Measurements from ENCODE around the gene CNR2.
"Not testable (repeated sequence)": the region's sequence is repeated elsewhere in the genome, so short reads cannot be mapped to it uniquely, and the experiment has no call there.

The CNR2 gene

GRCh38 chr1:23913212-23913880, at the start of gene CNR2:
TSS of gene CNR2 (minus strand) at chr1:23913362. CDS start at chr1:23875617, 37,745 bp downstream.
- in situ Hi-C loops (cut with MboI; ENCODE audit: low sequenced_read_pairs) = loop anchor here (10.0 kb wide), 1 partner anchor 139 kb away; the partner anchor contains the start of gene PITHD1

DNA sequence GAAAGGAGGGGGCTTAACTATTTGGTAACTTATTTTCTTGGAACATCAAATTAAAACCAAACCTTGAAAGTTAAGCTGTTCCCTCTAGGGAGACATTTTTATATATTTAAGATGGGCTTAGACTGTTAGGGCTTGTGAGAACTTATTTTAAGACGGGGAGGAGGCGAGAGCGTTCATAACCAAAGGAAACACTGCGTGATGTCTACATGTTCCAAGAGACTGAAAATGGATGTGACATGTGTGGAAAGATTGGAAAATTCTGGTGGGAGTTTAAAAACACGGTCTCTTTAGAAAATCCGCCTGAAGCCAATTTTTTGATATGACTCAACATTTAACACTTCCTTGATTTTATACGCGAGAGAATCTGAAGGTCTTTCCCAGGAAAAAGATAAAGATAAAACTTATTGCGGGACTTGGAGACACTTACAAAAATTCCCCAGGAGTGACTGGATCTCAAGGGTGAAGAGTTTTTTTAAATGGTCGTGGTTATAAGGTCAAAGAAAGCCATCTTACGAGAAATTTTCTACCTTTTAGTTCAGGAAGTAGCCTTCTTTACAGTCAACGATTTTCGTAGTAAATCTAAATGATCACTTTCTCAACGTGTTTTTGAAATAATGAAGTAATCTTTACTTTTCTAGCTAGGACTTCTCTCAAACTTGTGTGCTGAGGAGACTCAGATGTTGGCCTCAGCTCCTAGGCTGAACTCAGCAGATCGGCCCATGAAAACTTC, 47.3 kb upstream of the CNR2 start:
- in situ Hi-C loops (cut with MboI; ENCODE audit: low sequenced_read_pairs) = no loop called here

DNA sequence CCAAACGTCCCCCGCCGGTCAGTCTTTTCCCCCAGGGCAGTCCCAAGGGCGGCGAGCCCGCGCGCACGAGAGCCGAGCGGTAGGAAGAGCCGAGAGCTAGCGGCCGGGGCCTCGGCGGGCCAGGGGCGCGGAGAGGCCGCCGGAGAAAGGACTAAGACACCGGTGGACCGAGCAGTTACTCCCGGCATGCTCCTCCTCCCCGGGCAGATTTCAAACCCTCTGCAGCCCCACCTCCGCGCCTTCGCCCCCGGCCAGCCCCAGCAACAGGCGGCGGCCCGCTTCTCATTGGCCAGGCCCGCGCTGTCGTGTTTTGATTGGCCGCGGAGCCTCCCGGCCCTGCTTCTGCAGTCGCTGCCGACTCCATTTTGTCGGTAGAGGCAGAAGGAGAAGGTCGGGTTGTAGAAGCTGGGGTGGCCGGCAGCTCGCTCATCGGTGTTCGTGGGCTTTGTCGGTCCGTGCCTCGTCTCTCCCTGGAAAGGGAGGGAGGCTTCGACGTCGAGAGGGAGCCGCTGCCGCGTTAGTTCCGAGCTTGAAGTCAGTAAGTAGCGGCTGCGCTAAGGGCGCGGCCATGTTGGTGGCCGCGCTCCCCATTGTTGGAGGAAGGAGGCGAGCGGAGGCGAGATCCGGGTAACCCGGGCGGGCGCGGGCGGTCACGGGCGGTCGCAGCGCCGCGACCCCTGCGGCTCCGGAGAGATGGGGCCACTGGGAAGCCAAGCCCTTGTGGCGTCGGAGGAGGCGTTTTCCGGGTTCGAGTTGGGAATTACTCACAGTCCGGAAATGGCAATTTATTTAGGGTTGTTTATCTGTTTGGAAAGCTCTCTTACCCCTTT, 46.5 kb upstream of the CNR2 start, which contains the start of gene PNRC2:
Gene PNRC2 (plus strand): TSS at position 368 of the 830 bp plus-strand sequence. CDS start 1,630 bp downstream, outside the sequence.
- in situ Hi-C loops (cut with MboI; ENCODE audit: low sequenced_read_pairs) = no loop called here

DNA sequence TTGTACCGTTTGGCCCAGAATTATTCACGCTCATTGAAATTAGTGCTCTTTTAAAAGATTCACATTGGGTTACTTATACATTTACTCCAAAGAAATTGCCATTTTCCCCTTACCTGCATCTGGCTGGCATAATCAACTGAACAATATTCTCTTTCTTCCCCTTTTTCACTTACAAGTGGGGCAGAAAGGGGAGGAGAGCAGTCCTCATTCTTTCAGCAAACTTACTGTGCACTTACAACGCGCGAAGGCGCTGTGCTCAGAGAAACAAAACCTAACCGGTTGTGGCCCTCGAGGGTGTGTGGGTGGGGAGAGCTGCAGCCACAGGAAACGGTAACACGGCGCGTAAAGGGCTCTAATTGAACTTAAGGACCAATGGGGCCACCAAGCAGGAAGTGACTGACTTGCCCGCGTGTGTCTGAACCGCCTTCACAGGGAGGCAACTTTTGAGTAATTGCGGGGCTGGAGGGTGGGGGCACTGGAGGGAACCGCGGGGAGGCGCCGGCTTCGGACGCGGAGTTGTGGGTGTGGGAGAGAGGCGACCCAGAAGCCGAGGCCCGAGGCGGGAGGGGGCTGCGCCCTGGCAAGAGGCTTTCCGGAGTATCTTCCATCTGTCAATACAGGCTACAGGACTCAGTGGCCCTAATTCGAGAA, 45.8 kb upstream of the CNR2 start:
- in situ Hi-C loops (cut with MboI; ENCODE audit: low sequenced_read_pairs) = no loop called here

- in situ Hi-C loops (cut with MboI; ENCODE audit: low sequenced_read_pairs) = not testable (repeated sequence)
These were observed 45.1 kb upstream of the CNR2 start for GRCh38 chr1:23958040-23958809.

DNA sequence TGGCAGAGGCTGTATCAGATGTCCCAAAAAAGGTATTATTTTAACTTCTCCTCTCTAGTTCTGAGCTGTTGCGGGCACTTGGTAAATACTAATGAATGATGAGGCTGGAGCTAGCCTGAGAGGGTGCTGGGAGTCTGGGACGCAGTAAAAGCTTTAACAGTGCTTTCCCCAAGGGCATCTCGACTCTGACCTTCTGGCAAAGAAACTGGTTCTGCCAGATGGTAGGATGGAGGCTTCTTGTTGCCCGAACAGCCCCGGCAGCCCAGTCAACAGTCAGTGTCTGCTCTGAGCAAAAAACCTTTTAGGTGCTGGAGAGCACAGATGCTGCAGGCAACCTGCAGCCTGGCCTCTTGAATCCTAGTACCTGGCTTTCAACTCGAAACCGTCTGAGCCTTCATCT, 43.9 kb upstream of the CNR2 start:
- in situ Hi-C loops (cut with MboI; ENCODE audit: low sequenced_read_pairs) = no loop called here

DNA sequence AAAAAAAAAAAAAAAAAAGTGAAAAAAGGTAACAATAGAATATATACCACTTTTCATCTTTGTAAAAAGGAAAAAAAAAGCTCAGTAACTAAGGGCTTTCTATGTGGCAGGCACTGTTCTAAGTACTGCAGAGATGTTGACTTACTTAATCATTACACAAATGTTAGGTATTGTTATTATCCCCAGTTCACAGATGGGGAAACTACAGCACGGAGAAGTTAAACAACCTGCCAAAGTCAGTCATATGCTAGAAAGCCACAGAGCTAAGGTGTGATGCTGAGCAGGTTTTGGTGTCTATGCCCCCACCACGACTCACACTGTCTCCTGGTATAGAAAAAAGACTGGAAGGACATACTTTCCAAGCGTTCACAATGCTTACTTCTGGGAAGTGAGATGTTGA, 39.9 kb upstream of the CNR2 start:
- in situ Hi-C loops (cut with MboI; ENCODE audit: low sequenced_read_pairs) = no loop called here

- in situ Hi-C loops (cut with MboI; ENCODE audit: low sequenced_read_pairs) = no loop called here
These were observed 34.2 kb upstream of the CNR2 start for GRCh38 chr1:23947366-23947765.

- in situ Hi-C loops (cut with MboI; ENCODE audit: low sequenced_read_pairs) = no loop called here
These were observed 23.5 kb upstream of the CNR2 start for GRCh38 chr1:23936481-23937176.

DNA sequence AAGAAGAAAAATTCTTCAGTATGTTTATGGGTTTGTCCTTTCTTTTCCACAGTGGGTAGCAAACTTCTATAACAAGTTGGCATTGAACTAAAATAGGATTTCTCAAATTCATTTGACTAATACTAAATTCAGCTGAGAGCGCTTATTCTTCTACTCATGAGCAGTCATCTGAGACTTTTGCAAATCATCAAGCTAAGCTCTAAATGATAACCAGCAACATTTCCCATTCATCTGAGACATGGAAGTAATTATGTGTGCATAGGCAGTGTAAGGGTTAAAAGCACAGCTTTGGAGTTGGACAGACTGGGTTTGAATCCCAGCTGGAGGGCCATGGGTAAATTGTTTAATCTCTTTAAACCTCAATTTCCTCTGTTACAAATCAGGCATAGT, 18.3 kb upstream of the CNR2 start:
- in situ Hi-C loops (cut with MboI; ENCODE audit: low sequenced_read_pairs) = no loop called here

GRCh38 chr1:23930861-23931490, 17.8 kb upstream of the CNR2 start:
- in situ Hi-C loops (cut with MboI; ENCODE audit: low sequenced_read_pairs) = no loop called here

DNA sequence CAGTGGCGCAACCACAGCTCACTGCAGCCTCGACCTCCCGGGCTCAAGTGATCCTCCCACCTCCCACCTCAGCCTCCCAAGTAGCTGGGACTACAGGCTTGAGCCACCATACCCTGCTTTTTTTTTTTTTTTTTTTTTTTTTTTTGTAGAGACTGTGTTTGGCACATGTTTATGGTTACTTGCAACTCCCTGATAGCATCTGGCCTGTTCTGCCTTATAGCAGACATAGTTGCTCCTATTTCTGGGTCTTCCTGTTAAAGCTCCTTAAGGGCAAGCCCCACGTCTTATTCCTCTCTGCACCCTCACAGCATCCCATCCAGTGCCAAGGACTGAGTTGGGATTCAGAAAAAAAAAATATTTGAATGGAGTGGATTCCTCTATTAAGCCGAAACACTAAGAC, 17.1 kb upstream of the CNR2 start:
- in situ Hi-C loops (cut with MboI; ENCODE audit: low sequenced_read_pairs) = no loop called here

- in situ Hi-C loops (cut with MboI; ENCODE audit: low sequenced_read_pairs) = no loop called here
These were observed 15.6 kb upstream of the CNR2 start for GRCh38 chr1:23928789-23929188.

- in situ Hi-C loops (cut with MboI; ENCODE audit: low sequenced_read_pairs) = no loop called here
These were observed 13.9 kb upstream of the CNR2 start for GRCh38 chr1:23927097-23927496.

- in situ Hi-C loops (cut with MboI; ENCODE audit: low sequenced_read_pairs) = no loop called here
These were observed 12.1 kb upstream of the CNR2 start for GRCh38 chr1:23925279-23925678.

DNA sequence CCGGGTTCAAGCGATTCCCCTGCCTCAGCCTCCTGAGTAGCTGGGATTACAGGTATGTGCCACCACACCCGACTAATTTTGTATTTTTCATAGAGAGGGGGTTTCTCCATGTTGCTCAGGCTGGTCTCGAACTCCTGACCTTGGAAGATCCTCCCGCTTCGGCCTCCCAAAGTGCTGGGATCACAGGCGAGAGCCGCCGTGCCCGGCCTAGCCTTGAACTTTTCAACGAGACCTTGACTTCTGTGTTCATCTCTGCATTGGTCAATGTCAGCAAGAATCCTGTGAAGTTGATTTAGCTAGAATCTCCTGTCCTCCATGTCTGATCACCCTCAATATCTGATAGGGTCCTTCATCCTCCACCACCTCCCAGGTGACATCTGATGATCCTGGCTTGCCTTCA, 11.4 kb upstream of the CNR2 start:
- in situ Hi-C loops (cut with MboI; ENCODE audit: low sequenced_read_pairs) = no loop called here

GRCh38 chr1:23923592-23924499, 10.7 kb upstream of the CNR2 start:
- in situ Hi-C loops (cut with MboI; ENCODE audit: low sequenced_read_pairs) = no loop called here

DNA sequence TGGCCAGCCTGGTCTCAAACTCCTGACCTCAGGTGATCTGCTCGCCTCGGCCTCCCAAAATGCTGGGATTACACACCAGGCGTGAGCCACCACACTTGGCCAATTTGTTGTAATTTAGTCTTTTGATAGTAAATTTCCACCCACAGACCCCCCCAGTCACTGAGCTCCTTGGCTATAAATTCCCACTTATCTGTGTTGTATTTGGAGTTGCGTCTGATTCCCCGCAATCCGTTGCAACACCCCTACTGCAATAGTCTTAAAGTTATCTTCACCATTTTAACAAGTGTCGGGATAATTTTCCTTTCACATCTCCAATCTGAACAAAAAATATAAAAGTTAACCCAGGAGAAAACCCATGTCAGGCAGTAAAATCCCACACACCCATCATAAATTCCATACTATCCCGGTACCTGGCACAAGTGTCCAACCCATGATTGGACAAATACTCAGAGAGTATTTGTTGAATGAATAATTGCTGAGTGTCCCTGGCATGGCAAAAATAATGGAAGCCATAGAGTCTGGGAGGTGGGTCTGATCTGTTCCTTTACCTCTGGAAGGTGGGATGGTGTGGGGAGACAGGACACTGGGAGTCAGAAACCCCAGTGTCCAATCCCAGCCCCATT, 9.3 kb upstream of the CNR2 start:
- in situ Hi-C loops (cut with MboI; ENCODE audit: low sequenced_read_pairs) = no loop called here
